IMR-90 (cell line): Measurements from ENCODE around the gene PPM1F. TPM values are rescaled to one million over a fixed set of nuclear protein-coding genes. Genes with fewer than 3 reads are reported as not detected.

Experiments
- ATAC-seq: fragments of 200-7000 bp; cut with Tn5 transposase; 2 replicates; pipeline ENCODE4 v1.9.1; 2020; ENCODE audit warnings: low read depth, mild to moderate bottlenecking, moderate library complexity
- BruUV-seq: library from RNA; stranded (reverse); fragments of 400-500 nt; replicated peaks from 2 replicates; lab custom pipeline; 2021; lab: Mats Ljungman, UMichigan
- CTCF ChIA-PET: fragments of 300-600 bp; formaldehyde crosslinking; extraction: SDS; loops from one replicate; lab custom pipeline; 2021; ENCODE audit warnings: antibody characterized with exemption; lab: Yijun Ruan, JAX
- POLR2A ChIA-PET: fragments of 300-600 bp; sonication (Branson Sonifier 250); formaldehyde crosslinking; loops from one replicate; lab custom pipeline; 2022; ENCODE audit warnings: antibody characterized with exemption; ENCODE audit not compliant: unreplicated experiment; lab: Charles Lee
- DNase-seq: peaks from one replicate; pipeline ENCODE4 v3.0.0; 2013
- H2AFZ ChIP-seq: replicated peaks from 2 replicates; pipeline ENCODE3; 2013; ENCODE audit warnings: low read length, mild to moderate bottlenecking; ENCODE audit not compliant: poor library complexity
- H2AK5ac ChIP-seq: 2 replicates; pipeline ENCODE4 v1.6.1; 2013; ENCODE audit warnings: low read depth, low read length, inconsistent platforms
- H2AK9ac ChIP-seq: replicated peaks from 2 replicates; pipeline ENCODE3; 2013; ENCODE audit warnings: mild to moderate bottlenecking, low read depth, low read length, moderate library complexity; ENCODE audit not compliant: poor library complexity
- H2BK120ac ChIP-seq: 2 replicates; pipeline ENCODE4 v1.6.1; 2013; ENCODE audit warnings: low read depth, low read length, inconsistent platforms
- H2BK15ac ChIP-seq: 3 replicates; pipeline ENCODE4 v1.6.1; 2013; ENCODE audit warnings: low read depth, low read length, inconsistent platforms
- H2BK20ac ChIP-seq: 2 replicates; pipeline ENCODE4 v1.6.1; 2013; ENCODE audit warnings: low read depth, mild to moderate bottlenecking, inconsistent platforms, low read length, moderate library complexity
- H2BK5ac ChIP-seq: 2 replicates; pipeline ENCODE4 v1.6.1; 2013; ENCODE audit warnings: mild to moderate bottlenecking, low read depth, low read length, inconsistent platforms; ENCODE audit not compliant: poor library complexity, severe bottlenecking
- H3K14ac ChIP-seq: replicated peaks from 2 replicates; pipeline ENCODE4 v1.6.1; 2013; ENCODE audit warnings: low read depth, low read length, inconsistent platforms
- H3K18ac ChIP-seq: 2 replicates; pipeline ENCODE4 v1.6.1; 2013; ENCODE audit warnings: low read depth, low read length, control low read depth
- H3K23ac ChIP-seq: 2 replicates; pipeline ENCODE4 v1.6.1; 2013; ENCODE audit warnings: low read depth, low read length, inconsistent platforms
- H3K27ac ChIP-seq: 2 replicates; pipeline ENCODE4 v1.5.1; 2013; ENCODE audit warnings: mild to moderate bottlenecking, control low read depth, low read length; ENCODE audit not compliant: insufficient read depth
- H3K27me3 ChIP-seq: 2 replicates; pipeline ENCODE4 v1.6.1; 2013; ENCODE audit warnings: low read length; ENCODE audit not compliant: control insufficient read depth, insufficient read depth
- H3K36me3 ChIP-seq: 2 replicates; pipeline ENCODE4 v1.6.1; 2013; ENCODE audit warnings: low read length, mixed read lengths; ENCODE audit not compliant: control insufficient read depth, insufficient read depth
- H3K4ac ChIP-seq: 2 replicates; pipeline ENCODE4 v1.6.1; 2013; ENCODE audit warnings: low read depth, low read length, inconsistent platforms
- H3K4me1 ChIP-seq: 2 replicates; pipeline ENCODE4 v1.6.1; 2013; ENCODE audit warnings: low read length, mixed read lengths; ENCODE audit not compliant: control insufficient read depth, insufficient read depth
- H3K4me2 ChIP-seq: 2 replicates; pipeline ENCODE4 v1.6.1; 2013; ENCODE audit warnings: low read depth, mild to moderate bottlenecking, control low read depth, low read length, moderate library complexity
- H3K4me3 ChIP-seq: 2 replicates; pipeline ENCODE4 v1.5.1; 2013; ENCODE audit warnings: low read depth, mild to moderate bottlenecking, control low read depth, low read length, moderate library complexity; ENCODE audit not compliant: insufficient read depth
- H3K56ac ChIP-seq: 2 replicates; pipeline ENCODE4 v1.6.1; 2013; ENCODE audit warnings: low read length, inconsistent platforms; ENCODE audit not compliant: insufficient read depth; ENCODE audit errors: extremely low read depth
- H3K79me1 ChIP-seq, 2 experiments: 2 replicates each; pipeline ENCODE4 v1.6.1; 2013; ENCODE audit warnings: low read length in 2 of 2, inconsistent platforms in 1 of 2, low read depth in 1 of 2
- H3K9ac ChIP-seq: 2 replicates; pipeline ENCODE4 v1.6.1; 2013; ENCODE audit warnings: low read depth, low read length, control low read depth
- H3K9me1 ChIP-seq: 2 replicates; pipeline ENCODE4 v1.6.1; 2013; ENCODE audit warnings: low read length, inconsistent platforms; ENCODE audit not compliant: insufficient read depth
- H3K9me3 ChIP-seq: 2 replicates; pipeline ENCODE4 v1.6.1; 2013; ENCODE audit warnings: low read length; ENCODE audit not compliant: control insufficient read depth, insufficient read depth
- H4K20me1 ChIP-seq: 2 replicates; pipeline ENCODE4 v1.6.1; 2013; ENCODE audit warnings: low read length, inconsistent platforms; ENCODE audit not compliant: insufficient read depth
- H4K5ac ChIP-seq: 2 replicates; pipeline ENCODE4 v1.6.1; 2013; ENCODE audit warnings: mild to moderate bottlenecking, low read depth, low read length, control low read depth
- H4K8ac ChIP-seq, 2 experiments: 2 replicates each; pipeline ENCODE4 v1.6.1; 2013; ENCODE audit warnings: low read depth in 2 of 2, low read length in 2 of 2, control low read depth in 1 of 2, inconsistent platforms in 1 of 2
- H4K91ac ChIP-seq: 2 replicates; pipeline ENCODE4 v1.6.1; 2013; ENCODE audit warnings: low read depth, low read length, inconsistent platforms; ENCODE audit not compliant: insufficient read depth
- CEBPB ChIP-seq: IDR thresholded peaks from 2 replicates; pipeline ENCODE4 v1.6.1; 2012; ENCODE audit warnings: low read depth, low read length, improper control_type of control experiment
- CHD1 ChIP-seq: IDR thresholded peaks from 2 replicates; pipeline ENCODE4 v1.6.1; 2012; ENCODE audit warnings: low read depth, low read length, improper control_type of control experiment
- WGBS, 2 experiments: methylation state at CpG; one replicate each; pipeline versions ENCODE4 v1.1.5 to v1.1.7; 2013; ENCODE audit warnings: missing lambda C conversion rate in 2 of 2; ENCODE audit not compliant: insufficient read length in 1 of 2; ENCODE audit errors: extremely low coverage in 2 of 2; 5-methylcytosine and 5-hydroxymethylcytosine counted together
- dilution Hi-C: fragments of 300-500 bp; cut with HindIII; formaldehyde crosslinking; loops from one replicate; pipeline ENCODE4 v1.14.3; 2018; ENCODE audit warnings: low sequenced_read_pairs; ENCODE audit not compliant: unreplicated experiment
- in situ Hi-C: fragments of 300-500 bp; cut with MboI; formaldehyde crosslinking; loops from 3 replicates; pipeline ENCODE4 v1.14.3; 2019; ENCODE audit warnings: low sequenced_read_pairs, inconsistent platforms, mixed read lengths
- intact Hi-C: fragments of 100-400 bp; cut with micrococcal nuclease; formaldehyde crosslinking; loops from 2 replicates; pipeline ENCODE4 v1.10.0; 2022
- polyA plus RNA-seq, 3 experiments: library from polyadenylated mRNA; depleted of rRNA; stranded (reverse); fragments of >200 nt; gene quantifications; 2 replicates each; pipeline ENCODE4 v1.2.3, GENCODE V29; 2012; ENCODE audit warnings: low replicate concordance in 1 of 3
- total RNA-seq: library from RNA; depleted of rRNA; stranded (reverse); fragments of >200 nt; gene quantifications from 2 replicates; pipeline ENCODE4 v1.2.3, GENCODE V29; 2012
- TF ChIP-seq, protein P1 (sequence below): conservative IDR thresholded peaks from 2 replicates; pipeline ENCODE4 v1.5.1; 2012; ENCODE audit warnings: mild to moderate bottlenecking, low read depth, low read length, improper control_type of control experiment

The PPM1F gene
- total and polyA plus RNA-seq, 2 of the 4 experiments (the other 2 are of a cell fraction) = 20.8 to 30.3 TPM

DNA sequence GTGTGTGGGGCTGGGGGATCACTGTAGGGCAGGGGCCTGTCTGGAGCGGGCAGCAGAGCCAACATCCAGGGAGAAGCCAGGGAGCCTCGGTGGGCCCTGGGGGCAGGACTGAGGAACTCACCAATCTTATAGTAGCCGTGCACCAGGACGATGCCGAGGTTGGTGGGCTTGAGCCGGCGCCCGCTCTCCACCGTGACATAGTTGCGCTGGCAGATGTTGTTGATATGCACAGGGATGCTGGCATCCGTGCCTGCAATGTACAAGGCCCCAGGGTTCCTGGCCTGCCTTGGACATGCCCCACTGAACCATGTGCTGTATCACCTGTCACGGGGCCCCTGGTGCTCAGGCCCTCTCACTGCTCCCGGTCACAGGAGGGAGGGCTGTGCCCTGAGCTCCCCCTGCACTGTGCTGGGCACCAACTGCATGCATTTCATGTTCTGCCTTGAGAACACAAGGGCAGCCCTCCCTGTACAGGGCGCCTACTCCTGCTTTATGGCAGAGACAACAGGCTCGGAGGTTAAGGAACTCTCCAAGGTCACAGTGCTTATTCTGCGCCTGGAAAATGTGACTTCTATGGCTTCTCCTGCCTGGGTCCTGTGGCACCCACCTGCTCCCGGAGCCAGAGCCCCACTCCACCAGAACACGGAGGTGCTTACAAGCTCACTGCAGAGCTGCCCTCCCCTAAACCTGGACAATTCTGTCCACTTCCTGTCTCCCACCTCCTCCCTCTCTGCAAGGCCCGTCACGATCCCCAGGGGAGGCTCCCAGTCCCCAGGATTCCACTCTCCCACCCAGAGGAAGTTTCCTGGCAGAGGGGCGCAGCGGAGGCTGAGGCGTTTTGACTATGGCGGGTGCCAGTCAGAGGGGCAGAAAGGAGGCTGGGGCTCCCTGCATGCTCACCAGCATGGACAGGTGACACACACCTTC is 7.8 kb upstream of the PPM1F start:
- H3K23ac ChIP-seq = no peak overlapping the region
- no peak overlapping the region for H2BK15ac ChIP-seq
- no peaks in the 10 kb centered on the region for H3K27me3 ChIP-seq
- H2AK9ac ChIP-seq = peak overlapping the region; percentile 68
- no peak overlapping the region for H2BK20ac ChIP-seq
- dilution Hi-C loops (no loop called here), intact Hi-C loops (no loop called here), in situ Hi-C loops (no loop called here)
- H3K27ac ChIP-seq = no peak overlapping the region
- ATAC-seq (no peak), DNase-seq (no peak)
- CTCF ChIA-PET = no interaction called here
- H3K79me1 ChIP-seq = no peaks in the 10 kb centered on the region
- no peaks in the 10 kb centered on the region for H3K4me1 ChIP-seq
- POLR2A ChIA-PET = no interaction called here
- H3K18ac ChIP-seq = no peak overlapping the region
- no peak overlapping the region for H3K14ac ChIP-seq
- H4K8ac ChIP-seq = no peak overlapping the region
- H3K4me3 ChIP-seq = no peak overlapping the region
- H2AK5ac ChIP-seq = no peak overlapping the region
- no peaks in the 10 kb centered on the region for H3K9me1 ChIP-seq
- BruUV-seq = no TSS peak
- no peaks in the 10 kb centered on the region; the same call in 1 of the 2 replicates for H4K20me1 ChIP-seq
- H3K4ac ChIP-seq = no peak overlapping the region
- no peak overlapping the region for H2BK120ac ChIP-seq
- H3K36me3 ChIP-seq = peaks cover 58% of the 10 kb centered on the region
- H4K91ac ChIP-seq = no peak overlapping the region
- WGBS, 2 experiments = 95% methylated on average over 13 of the region's 24 CpGs; no CpG with 5 or more reads in 1 of the 2 experiments
- no peak for TF ChIP-seq CEBPB
- TF ChIP-seq, protein P1, sequence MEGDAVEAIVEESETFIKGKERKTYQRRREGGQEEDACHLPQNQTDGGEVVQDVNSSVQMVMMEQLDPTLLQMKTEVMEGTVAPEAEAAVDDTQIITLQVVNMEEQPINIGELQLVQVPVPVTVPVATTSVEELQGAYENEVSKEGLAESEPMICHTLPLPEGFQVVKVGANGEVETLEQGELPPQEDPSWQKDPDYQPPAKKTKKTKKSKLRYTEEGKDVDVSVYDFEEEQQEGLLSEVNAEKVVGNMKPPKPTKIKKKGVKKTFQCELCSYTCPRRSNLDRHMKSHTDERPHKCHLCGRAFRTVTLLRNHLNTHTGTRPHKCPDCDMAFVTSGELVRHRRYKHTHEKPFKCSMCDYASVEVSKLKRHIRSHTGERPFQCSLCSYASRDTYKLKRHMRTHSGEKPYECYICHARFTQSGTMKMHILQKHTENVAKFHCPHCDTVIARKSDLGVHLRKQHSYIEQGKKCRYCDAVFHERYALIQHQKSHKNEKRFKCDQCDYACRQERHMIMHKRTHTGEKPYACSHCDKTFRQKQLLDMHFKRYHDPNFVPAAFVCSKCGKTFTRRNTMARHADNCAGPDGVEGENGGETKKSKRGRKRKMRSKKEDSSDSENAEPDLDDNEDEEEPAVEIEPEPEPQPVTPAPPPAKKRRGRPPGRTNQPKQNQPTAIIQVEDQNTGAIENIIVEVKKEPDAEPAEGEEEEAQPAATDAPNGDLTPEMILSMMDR = no peak
- no peak for TF ChIP-seq CHD1
- no peak overlapping the region for H2BK5ac ChIP-seq
- no peak overlapping the region for H3K56ac ChIP-seq
- no peak overlapping the region for H3K9ac ChIP-seq
- H4K5ac ChIP-seq = no peak overlapping the region
- no peaks in the 10 kb centered on the region for H3K9me3 ChIP-seq
- H2AFZ ChIP-seq = no peak overlapping the region
- H3K4me2 ChIP-seq = no peak overlapping the region
